Stimulated activated CD4-positive, alpha-beta T cell treated with anti-CD3 and anti-CD28 coated beads, TNF-alpha, amount 100 ng/mL, for 24 hours (primary cell): ENCODE measurements around the gene MED12.

Experiments
- DNase-seq, 3 experiments: peaks; one replicate each; pipeline ENCODE4 v3.0.0-alpha.2; 2020; ENCODE audit warnings: low read depth in 3 of 3

The MED12 gene

DNA sequence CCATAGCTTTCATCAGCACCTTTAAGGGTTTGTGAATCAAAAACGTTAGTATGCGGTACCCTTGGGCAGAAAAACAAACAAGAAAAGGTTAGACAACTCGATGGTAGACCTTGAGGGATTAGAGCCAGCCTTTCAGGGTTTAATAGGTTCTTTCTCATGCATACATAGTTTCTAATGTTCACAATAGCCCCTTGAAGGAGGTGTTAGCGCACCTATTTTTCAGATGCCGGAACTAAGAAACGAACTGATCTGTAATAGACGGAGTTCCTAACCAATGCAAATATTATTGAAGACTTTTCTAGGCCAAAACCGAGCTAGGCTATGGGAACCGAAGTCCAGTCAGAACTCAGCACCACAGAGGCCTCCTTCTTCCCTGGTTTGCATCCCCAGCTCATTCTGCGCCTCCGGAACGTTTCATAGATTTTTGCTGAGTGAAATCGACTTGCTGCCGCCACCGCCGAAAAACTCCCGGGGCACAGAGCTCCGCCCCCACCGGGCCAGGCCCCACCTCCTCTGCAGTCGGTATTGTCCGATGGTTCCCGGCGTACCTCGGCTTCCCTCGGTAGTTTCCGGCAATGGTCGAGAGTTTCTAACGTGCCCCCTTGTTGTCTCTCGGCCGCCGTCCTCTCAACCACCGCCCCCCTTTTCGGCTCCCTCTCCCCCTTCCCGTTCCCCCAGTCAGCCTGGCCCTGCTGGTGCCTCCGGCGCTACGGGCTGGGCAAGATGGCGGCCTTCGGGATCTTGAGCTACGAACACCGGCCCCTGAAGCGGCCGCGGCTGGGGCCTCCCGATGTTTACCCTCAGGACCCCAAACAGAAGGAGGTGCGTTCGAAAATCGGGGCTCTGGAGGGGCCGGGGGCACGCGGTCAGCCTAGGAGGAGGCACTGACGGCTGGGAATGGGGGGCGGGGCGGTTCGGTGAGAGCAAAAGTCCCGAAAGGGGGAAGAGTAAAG is at the start of gene MED12:
Gene MED12 (plus strand): TSS at position 565 of the 953 bp plus-strand sequence. CDS start 159 bp downstream, at position 724.
- peak; percentile 61 to 81 (median 63) for DNase-seq

DNA sequence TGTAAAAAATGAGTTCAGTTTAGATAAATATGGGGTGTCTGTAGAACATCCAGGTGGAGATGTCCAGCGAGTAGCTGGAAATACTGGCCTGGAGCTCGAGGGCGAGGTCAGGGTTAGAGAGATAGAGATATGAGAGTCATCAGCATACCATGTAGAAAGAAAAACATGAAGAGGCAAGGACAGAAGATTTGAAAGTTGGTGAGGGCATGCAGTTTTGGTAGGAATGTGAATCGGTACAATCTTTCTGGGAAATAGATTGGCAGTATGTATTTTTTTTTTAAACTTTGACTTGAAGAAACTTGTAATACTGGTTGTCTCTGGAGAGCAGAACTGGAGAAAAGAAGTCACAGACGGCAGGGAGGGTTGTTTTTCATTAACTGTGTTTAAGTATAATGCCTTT is 47.9 kb upstream of the MED12 start:
- no peak for DNase-seq

DNA sequence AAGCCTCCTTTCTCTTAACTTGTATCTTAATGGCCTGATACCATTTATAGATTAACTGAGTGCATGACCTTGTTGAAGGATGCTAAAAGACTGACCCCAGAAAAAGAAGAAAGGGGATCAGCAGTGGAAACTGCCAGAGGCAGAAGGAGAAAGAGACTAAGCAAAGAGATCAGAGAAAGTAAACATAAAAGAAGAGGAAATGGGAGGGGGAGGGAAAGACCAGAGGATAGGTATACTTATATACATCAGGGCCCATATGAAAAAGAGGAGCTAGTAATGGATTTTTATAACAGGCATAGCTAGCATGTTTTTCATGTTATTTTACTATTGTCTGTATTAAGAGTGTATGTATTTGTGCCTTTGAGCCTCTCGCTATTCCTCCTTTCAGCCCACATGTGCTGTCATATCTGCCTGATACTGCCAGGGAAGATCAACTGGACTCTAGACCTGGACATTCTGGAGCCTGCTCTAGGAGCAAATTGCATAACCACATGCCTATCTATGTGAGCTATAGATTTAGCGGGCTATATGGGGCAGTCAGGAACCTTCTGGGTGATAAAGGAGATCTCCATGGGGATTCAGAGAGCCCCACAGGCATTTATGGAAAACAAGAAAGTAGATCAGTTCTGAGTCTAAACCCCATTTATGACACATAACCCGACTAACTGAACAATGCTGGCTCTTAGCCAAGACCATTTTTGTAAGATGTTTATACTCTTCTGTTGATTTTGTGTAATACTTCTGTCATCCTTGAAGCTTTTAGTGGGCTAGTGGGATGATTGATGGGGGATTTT is 36.9 kb upstream of the MED12 start:
- DNase-seq = no peak

DNA sequence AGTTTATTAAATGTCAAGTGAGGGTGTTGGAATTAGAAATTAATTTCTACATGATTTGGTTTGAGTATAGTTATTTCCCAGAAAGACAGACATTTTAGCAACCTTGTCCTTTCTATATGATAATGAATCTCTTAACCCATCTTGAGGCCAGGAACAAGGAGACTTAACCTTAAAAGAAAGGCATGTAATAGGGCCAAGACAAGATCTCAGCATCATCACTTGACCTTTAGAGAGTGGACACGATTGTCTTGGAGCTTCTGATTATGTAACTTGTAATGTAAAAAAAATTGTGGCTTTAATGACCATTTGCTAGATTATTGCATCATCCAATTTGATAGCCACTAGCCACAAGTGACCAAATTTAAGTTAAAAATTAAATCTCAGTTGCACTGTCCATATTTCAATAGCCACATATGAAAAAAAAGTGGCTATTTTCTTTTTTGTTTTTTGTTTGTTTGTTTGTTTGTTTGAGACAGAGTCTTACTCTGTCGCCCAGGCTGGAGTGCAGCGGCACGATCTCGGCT is 36.2 kb upstream of the MED12 start:
- no peak for DNase-seq

DNA sequence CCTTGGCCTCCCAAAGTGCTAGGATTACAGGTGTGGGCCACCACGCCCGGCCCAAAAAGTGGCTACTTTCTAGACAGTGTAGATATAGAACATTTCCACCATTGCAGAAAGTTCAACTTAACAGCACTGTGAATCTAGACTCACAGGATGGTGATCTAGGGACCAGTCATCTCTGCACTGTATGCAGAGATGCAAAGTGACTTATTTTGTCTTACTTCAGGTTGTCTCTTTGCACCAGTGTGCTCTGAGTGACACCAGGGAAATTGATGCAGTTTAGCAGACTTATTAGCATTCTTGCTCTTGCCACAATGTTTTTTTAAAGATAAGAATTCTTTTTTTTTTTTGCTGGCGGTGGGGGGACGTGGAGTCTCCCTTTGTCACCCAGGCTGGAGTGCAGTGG is 35.6 kb upstream of the MED12 start:
- no peak for DNase-seq

DNA sequence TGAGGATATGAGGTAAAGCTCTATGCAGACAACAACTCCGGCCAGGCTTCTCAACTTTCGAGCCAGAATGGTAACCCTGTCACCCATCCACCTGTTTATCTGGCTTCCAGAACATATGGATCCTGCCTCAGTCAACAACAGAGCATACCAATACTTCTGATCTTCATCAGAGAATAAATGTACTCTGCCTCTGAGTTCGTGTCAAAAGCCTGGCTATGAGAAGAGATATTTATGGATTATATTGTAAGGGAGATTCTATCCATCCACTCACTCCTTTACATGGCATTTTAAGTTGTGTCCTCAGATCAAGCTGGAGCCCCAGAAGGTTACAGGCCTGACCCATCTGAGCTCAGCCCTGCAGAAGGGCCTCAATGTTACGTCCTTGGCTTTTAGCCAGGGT is 32.5 kb upstream of the MED12 start:
- DNase-seq = no peak

DNA sequence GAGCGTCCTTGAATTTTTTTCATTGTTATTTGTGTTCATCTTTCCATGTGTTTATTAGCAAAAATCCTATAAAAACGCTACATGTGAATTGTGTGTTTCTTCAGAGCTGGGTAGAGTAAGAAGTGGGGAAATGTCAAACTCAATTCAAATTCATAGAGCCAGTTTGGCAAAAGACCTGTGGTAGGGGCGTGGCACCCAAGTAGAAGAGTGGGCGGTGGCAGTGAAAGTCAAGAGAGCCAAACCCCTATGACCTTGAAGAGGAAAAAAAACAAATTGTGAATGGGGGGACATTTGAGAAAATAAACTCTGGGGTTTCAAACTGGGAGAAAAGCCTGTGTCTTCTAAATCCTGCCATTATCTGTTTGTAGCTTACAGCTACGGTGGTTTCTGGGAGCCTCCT is 27.1 kb upstream of the MED12 start:
- DNase-seq = no peak

DNA sequence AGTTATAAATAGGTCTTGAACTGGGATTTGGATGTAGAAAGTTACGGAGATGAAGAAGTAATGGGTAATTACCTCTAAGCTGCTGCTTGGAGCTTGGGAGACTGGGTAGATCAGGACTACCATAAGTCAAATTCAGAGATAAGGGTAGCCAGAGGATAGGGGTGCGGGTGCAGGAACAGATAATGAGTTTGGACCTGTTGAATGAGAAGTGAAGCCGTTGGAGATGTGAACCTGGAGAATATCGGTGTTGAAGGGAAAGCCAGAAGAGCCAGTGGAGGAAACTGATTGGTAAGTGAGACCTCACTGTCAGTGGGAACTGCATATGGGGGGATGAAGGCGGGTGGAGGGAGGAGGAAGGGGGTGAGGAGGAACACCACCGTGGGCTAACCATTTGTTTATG is 23.4 kb upstream of the MED12 start:
- no peak for DNase-seq

DNA sequence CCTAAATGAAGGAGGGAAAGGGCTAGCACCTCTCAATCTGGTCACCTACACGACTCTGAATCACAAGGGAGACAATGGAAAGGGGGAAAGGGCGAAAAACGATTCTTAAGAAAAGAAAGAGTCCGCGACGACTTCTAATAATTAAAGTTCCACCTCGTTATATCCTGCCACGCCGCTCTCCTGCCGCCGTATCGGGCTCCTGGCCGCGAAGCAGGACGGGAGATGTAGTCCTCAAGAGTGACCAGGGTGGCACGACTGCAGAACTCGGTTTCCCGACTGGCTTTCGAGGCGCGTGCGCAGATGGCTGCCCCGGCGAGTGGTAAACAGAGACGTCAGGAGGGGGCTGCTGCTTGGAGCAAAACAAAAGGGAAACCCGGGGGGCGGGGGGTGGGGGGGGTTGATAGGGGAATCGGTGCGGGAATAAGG is 22.8 kb upstream of the MED12 start, which contains the start of gene FOXO4:
Gene FOXO4 (plus strand): TSS at position 297 of the 426 bp plus-strand sequence. CDS start 678 bp downstream, outside the sequence.
- peak; percentile 70 to 85 (median 82) for DNase-seq

DNA sequence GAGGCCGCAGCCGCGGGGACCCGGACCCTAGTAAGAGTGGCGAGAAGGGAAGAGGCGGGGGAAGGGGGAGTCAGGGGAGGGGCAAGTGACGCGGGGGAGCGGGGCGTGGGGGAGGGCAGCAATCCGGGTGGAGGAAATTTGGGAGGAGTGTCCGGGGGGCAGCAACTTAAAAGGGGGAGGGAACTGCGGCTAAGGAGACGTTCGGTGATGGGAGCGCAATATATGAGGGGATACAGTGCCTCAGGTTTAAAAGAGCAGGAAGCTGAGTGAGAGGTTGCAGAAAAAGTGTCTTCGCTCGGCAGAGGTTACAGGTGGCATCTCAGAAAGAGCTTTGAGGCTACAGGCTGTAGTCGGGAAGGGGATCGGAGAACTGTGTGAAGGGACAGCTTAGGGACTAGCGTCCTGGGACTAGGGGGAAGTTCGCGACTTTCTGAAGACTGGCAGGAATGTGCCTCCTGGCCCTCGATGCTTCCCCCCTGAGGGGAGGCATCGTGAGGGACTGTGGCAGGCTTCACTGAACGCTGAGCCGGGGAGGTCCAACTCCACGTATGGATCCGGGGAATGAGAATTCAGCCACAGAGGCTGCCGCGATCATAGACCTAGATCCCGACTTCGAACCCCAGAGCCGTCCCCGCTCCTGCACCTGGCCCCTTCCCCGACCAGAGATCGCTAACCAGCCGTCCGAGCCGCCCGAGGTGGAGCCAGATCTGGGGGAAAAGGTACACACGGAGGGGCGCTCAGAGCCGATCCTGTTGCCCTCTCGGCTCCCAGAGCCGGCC is 22.2 kb upstream of the MED12 start:
- peak in 1 of 3 experiments; percentile 57 for DNase-seq

DNA sequence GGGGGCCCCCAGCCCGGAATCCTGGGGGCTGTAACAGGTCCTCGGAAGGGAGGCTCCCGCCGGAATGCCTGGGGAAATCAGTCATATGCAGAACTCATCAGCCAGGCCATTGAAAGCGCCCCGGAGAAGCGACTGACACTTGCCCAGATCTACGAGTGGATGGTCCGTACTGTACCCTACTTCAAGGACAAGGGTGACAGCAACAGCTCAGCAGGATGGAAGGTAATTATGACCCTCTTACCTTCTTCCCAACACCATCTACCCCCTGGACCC is 21.7 kb upstream of the MED12 start:
- DNase-seq = no peak

DNA sequence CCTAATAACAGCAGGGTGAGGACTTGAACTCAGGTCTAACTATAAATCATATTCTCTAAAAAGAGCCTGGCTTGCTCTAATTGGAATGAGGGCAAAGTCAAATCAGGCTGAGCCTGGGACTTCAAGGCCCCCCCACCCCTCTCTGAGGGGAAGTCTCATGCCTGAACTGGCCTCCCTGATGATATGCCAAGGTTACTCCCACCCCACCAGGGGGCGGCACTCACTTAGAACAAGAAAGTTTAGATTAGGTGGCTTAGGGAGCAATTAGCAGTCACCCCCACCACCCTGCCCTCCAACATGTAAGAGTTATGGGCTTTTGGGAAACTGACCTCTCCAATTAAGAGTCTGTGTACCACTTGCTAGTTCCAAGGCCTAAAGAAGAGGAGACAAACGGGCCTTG is 20.1 kb upstream of the MED12 start:
- DNase-seq = peak; percentile 41 to 65 (median 50)

DNA sequence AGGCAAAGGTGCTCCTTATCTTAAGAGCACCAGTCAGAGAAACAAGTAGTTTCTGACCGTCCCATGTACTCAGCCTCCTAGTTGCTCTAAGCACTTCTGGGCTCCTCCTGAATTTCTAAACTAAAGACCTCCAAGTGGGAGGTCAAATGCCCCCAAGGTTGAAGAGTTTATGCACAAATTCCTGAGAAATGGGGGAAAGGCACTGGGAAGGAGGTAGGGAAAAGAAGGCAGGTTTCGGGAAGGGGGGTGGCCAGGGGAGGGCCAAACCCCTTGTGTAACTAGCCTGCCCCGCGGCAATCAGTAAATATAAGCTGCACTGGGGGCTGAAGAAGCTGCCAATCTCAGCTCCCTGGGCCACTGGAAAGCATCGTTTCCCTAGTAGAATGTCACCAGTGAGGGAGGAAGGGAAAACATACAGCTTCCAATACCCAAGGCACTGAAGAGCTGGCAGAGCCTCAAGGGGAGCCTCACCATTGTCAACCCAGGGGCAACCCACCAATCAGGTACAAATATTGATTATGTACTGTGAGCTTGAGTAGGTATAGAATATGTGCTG is 19.4 kb upstream of the MED12 start:
- DNase-seq = no peak

DNA sequence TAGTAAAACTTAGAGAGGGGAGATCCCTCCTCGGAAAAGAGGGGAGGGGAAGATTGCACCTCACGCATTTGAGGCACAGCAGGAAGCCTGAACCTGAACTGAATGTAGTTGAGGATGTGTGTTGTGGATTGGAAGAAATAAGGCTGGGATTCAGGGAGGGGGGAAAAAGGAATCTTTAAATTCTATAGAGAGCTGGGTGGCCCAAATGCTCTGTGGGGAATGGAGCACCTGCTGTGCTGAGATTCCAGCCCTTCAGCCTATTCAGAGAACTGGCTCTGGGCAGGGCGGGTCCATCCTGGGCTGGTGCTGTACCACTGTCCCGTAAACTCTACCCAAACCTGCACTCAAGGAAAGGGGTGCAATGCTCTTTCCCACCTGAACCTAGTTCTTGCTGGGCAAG is 18.7 kb upstream of the MED12 start:
- no peak for DNase-seq

DNA sequence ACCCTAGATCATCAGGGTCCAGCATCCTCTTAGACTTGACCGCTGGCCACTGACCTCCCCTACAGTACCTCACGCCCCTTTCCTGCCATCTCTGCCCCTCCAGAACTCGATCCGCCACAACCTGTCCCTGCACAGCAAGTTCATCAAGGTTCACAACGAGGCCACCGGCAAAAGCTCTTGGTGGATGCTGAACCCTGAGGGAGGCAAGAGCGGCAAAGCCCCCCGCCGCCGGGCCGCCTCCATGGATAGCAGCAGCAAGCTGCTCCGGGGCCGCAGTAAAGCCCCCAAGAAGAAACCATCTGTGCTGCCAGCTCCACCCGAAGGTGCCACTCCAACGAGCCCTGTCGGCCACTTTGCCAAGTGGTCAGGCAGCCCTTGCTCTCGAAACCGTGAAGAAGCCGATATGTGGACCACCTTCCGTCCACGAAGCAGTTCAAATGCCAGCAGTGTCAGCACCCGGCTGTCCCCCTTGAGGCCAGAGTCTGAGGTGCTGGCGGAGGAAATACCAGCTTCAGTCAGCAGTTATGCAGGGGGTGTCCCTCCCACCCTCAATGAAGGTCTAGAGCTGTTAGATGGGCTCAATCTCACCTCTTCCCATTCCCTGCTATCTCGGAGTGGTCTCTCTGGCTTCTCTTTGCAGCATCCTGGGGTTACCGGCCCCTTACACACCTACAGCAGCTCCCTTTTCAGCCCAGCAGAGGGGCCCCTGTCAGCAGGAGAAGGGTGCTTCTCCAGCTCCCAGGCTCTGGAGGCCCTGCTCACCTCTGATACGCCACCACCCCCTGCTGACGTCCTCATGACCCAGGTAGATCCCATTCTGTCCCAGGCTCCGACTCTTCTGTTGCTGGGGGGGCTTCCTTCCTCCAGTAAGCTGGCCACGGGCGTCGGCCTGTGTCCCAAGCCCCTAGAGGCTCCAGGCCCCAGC is 17.6 kb upstream of the MED12 start:
- no peak for DNase-seq

DNA sequence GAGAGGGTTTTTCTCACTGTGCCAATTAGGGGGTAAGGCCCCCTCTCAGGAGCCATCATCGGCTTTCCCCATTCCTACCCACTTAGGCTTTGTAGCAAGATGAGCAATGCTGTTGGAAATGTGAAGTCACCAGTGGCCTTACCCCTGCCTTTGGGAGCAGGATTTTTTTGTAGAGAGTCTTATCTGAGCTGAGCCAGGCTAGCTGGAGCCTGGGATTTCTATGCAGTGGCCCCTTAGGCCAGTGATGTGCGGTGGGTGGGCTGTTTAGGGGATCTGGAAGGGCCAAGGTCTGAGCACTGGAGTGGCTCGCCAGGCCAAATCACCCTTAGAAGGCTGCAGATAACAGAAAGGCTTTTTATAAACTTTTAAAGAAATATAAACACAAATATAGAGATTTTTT is 16.1 kb upstream of the MED12 start:
- no peak for DNase-seq

DNA sequence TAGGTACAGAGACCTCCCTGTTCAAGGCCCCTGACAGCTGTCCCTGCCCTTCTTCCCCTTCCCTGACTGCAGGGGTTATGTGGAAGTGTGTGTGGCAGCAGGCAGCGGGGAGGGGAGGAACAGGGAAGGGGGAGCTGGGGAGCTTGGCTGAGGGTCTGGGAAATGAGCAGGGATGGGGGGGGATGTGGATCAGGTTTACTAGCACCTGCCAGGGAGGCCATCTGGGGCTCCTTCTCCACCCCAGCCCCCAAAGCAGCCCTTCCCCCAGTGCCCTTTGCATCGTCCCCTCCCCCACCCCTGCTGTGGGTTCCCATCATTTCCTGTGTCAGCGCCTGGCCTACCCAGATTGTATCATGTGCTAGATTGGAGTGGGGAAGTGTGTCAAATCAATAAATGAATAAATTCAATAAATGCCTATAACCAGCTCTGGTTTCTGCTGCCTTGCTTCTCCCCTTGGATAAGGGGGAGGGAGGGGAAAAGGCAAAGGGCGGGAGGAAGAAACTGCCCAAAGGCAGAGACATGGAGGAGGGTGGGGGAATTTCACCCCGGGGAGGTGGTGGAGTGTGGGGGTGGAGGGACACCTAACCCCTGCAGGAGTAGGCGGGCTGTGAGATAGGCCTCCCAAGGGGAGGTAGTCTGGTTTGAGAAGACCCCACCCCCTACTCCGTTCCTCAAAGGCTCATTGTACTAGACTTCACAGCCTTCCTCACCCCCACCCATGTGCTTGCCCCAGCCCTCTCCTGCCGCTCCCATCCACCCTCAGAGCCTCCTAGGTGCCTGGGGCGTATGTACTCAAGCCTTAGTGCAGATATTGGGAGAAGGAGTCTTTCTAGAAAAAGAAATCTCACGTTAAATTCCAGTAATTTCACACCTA is 15.0 kb upstream of the MED12 start:
- peak in 1 of 3 experiments; percentile 48 for DNase-seq

DNA sequence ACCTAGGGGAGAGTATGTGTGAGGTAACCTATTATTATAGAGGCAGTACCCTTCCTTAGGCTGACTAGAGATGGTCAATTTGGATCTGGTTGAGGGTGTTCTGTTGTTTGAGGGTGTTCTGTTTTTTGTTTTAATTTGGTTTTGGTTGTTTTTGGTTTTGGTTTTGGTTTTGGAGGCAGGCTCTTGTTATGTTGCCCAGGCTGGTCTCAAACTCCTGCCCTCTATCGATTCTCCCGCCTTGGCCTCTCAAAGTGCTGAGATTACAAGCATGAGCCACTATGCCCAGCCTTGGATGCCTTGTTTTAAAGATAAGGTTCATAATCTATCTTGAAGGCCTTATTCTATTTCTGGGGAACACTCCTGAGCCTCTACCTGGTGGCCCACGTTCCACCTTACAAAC is 12.8 kb upstream of the MED12 start:
- DNase-seq = no peak

DNA sequence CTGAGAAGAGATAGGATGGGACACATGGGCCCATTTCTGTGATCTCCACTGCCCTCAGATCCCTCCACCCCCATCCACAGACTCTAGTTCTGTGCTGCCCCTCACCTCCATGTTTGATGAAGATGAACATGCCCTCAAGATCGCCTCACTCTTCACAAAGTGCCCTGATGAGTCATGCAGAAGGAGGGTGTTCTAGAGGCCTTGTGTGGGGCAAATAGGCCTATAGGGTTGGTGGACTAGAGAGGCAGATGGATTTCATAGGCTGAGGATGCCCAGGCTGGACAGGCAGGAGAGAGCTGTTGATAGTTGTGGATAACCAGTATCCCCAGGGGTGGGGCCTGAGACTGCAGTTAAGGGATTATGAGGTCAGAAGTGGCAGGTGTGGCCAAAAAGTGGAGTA is 12.0 kb upstream of the MED12 start, which contains the start of gene CXorf65:
Gene CXorf65 (minus strand): TSS at position 314 of the 400 bp plus-strand sequence. CDS start 184 bp downstream, at position 130.
- no peak for DNase-seq
